Esophagus squamous epithelium (tissue), 4 donors: ENCODE data around the gene TK2.

Source experiments
- CTCF ChIP-seq, 6 experiments: fragments of 450-650 bp in 4 of 6; fragments of 200-600 bp in 2 of 6; sonication (generic) in 2 of 6; IDR thresholded peaks; one replicate each; pipeline ENCODE4 v1.5.1; 2016 to 2019; ENCODE audit warnings: antibody characterized with exemption in 6 of 6, mild to moderate bottlenecking in 4 of 6, moderate library complexity in 4 of 6
- POLR2A ChIP-seq, 4 donors: fragments of 450-650 bp; IDR thresholded peaks; one replicate each; pipeline ENCODE4 v1.6.1; 2017; ENCODE audit warnings: antibody characterized with exemption in 4 of 4, mild to moderate bottlenecking in 4 of 4, moderate library complexity in 3 of 4

DNA sequence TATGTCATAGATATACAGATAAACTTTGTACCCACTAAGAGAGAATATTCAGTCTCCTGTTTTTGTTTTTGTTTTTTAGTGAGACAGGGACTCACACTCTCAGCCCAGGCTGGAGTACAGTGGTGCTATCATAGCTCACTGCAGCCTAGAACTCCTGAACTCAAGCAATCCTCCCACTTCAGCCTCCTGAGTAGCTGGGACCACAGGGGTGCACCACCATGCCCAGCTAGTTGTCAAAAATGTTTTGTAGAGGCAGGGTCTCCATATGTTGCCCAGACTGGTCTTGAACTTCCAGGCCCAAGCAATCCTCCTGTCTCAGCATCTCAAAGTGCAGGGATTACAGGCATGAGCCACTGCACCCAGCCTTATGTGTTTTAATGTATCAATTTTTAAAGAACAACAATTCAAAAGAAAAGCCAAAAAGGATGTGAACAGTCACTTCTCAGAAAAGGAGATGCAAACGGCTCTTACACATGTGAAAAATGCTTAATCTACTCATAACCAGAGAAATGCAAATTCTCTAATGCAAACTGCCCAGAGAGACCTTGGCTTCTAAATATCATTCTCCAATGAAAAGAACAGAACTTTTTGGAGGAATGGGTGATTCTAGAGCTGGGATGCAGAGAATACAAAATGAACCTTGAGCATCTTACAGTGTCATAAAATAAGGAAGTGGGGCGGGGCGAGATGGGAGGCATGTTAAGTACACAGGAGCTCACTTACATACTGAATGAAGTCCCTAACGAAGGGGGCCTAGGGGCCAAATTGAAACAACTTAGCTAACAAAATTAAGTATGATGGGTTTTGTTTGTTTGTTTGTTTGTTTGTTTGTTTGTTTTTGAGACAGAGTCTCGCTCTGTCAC lies 47.3 kb upstream of the TK2 start:
- TF ChIP-seq POLR2A (IDR thresholded peaks at IDR 0.05) (no peak), CTCF (IDR thresholded peaks at IDR 0.05) (no peak)
